Measurements from ENCODE around the gene CD81. TPM values are rescaled to one million over a fixed set of nuclear protein-coding genes. Genes with fewer than 3 reads are reported as not detected.
A peak's percentile ranks its signal among the peaks of the same experiment; 100 is the strongest.

CD81 gene
- total RNA-seq, 4 donors from 2014 or later, result 54.5 to 87.0 (median 66.8) TPM

DNA sequence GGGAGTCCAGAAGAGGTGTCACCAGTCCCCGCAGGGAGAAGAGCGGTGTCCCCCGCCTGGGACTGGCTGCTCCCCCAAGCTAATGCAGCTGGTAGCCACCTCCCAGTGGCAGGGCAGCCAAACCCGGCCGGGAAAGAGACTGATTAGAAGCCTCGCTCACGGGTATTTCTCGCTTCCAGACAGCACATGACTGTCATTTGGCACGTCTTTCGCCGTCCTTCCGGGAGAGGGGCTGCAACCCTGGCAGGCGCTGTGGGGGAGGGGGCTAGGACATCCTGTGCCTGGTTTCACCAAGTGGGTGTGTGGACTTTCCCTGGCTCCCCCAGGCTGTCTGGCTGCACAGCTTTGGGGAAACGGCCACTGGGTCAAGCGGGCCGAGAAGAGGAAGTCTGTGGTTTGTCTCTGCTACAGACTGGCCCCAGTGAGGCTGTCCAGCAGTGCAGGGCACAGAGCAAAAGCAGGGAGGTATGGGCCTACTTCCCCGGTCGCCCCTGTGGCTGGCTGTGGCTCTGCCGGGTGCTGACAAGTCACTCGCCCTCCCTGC is 3.8 kb downstream of the CD81 start:
- Histone ChIP-seq H3K4me3 (no peak overlapping the region), H3K27ac (peak overlapping the region; percentile 89 to 95 (median 91)), H3K27me3 (no peaks in the 10 kb centered on the region), H3K9me3 (no peaks in the 10 kb centered on the region), H3K4me1 (peaks cover 54 to 67% of the 10 kb centered on the region in 2 donors), H3K36me3 (no peaks in the 10 kb centered on the region)
- in situ Hi-C loops (cut with MboI; ENCODE audit: low sequenced_read_pairs in 4 of 4) (no loop called here), intact Hi-C loops (cut with DNase I; ENCODE audit: low total_unique reads) (loop anchor here (10.0 kb wide), 1 partner anchor 616 kb away; the partner anchor contains the start of gene CTSD)
- ATAC-seq, result no peak
- TF ChIP-seq, protein P1, sequence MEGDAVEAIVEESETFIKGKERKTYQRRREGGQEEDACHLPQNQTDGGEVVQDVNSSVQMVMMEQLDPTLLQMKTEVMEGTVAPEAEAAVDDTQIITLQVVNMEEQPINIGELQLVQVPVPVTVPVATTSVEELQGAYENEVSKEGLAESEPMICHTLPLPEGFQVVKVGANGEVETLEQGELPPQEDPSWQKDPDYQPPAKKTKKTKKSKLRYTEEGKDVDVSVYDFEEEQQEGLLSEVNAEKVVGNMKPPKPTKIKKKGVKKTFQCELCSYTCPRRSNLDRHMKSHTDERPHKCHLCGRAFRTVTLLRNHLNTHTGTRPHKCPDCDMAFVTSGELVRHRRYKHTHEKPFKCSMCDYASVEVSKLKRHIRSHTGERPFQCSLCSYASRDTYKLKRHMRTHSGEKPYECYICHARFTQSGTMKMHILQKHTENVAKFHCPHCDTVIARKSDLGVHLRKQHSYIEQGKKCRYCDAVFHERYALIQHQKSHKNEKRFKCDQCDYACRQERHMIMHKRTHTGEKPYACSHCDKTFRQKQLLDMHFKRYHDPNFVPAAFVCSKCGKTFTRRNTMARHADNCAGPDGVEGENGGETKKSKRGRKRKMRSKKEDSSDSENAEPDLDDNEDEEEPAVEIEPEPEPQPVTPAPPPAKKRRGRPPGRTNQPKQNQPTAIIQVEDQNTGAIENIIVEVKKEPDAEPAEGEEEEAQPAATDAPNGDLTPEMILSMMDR (IDR thresholded peaks at IDR 0.05 in 4 of 5, conservative IDR thresholded peaks at IDR 0.05 in 1 of 5), result no peak
- no peak for TF ChIP-seq POLR2A (IDR thresholded peaks at IDR 0.05)
- DNase-seq, result peak; percentile 45 to 64

DNA sequence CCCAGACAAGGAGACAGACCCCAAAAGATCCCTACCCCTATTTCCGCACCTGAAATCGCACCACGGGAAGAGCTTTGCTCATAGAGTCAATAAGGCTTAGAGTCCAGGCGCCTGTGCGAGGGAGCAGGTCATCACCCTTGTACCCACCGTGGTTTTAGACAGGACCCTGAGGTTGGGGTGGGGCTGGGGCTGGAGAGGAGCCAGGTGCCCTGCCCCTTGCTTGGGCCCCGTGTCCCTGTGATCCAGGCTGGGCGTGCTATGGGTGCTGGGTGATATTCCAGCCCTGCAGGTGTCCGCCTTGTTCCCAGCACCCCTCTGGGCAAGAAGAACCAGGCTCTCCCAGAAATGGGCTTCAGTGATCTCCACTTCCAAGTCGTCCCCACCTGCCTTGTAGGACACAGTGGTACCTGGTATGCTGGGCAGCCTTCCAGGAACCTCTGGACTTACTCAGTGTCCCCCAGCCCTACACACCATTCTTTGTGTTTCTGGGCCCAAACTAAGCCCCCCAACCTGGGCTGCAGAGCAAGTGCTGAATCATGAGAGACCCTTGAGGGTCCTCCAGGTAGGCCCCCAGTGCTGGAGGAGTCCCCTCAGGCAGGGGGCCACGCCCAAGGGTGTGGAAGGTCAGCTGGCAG is 4.5 kb downstream of the CD81 start:
- Histone ChIP-seq H3K27ac (peak overlapping the region; percentile 89 to 95 (median 91)), H3K27me3 (no peaks in the 10 kb centered on the region), H3K4me1 (peaks cover 61 to 72% of the 10 kb centered on the region in 2 donors), H3K4me3 (no peak overlapping the region), H3K36me3 (no peaks in the 10 kb centered on the region), H3K9me3 (no peaks in the 10 kb centered on the region)
- in situ Hi-C loops (cut with MboI; ENCODE audit: low sequenced_read_pairs in 4 of 4) (no loop called here), intact Hi-C loops (cut with DNase I; ENCODE audit: low total_unique reads) (loop anchor here (10.0 kb wide), 1 partner anchor 617 kb away; the partner anchor contains the start of gene CTSD)
- no peak for ATAC-seq
- DNase-seq, result no peak
- TF ChIP-seq, protein P1 (IDR thresholded peaks at IDR 0.05 in 4 of 5, conservative IDR thresholded peaks at IDR 0.05 in 1 of 5), result no peak
- no peak for TF ChIP-seq POLR2A (IDR thresholded peaks at IDR 0.05)

DNA sequence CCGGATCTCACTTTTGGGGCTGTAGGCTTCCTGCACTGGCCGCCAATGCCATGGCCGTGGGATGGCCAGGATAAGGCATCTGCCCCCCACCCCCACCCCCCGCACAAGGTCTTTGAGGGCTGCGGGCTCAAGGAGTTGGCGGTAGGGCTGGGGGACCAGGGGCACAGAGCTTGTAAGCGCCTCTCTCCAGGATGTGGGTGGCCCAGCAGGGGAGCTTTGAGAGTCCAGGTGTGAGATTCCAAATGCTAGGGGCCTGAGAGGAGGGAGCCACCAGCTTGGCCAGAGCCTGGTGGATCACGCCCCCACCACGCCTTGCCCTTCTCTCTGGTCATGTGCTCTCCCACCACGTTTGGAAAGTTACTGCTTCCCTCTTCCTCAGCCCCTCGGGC is 5.0 kb downstream of the CD81 start:
- H3K27me3 ChIP-seq, result no peaks in the 10 kb centered on the region
- H3K36me3 ChIP-seq, result no peaks in the 10 kb centered on the region
- peaks cover 63 to 77% of the 10 kb centered on the region in 2 donors for H3K4me1 ChIP-seq
- peak overlapping the region; percentile 80 to 95 (median 91) for H3K27ac ChIP-seq
- in situ Hi-C loops (cut with MboI; ENCODE audit: low sequenced_read_pairs in 4 of 4), result no loop called here
- TF ChIP-seq, protein P1 (IDR thresholded peaks at IDR 0.05 in 4 of 5, conservative IDR thresholded peaks at IDR 0.05 in 1 of 5), result no peak
- no peak for TF ChIP-seq POLR2A (IDR thresholded peaks at IDR 0.05)
- intact Hi-C loops (cut with DNase I; ENCODE audit: low total_unique reads), result loop anchor here (10.0 kb wide), 1 partner anchor 617 kb away; the partner anchor contains the start of gene CTSD
- no peak for ATAC-seq
- H3K9me3 ChIP-seq, result no peaks in the 10 kb centered on the region
- DNase-seq, result no peak
- H3K4me3 ChIP-seq, result no peak overlapping the region

DNA sequence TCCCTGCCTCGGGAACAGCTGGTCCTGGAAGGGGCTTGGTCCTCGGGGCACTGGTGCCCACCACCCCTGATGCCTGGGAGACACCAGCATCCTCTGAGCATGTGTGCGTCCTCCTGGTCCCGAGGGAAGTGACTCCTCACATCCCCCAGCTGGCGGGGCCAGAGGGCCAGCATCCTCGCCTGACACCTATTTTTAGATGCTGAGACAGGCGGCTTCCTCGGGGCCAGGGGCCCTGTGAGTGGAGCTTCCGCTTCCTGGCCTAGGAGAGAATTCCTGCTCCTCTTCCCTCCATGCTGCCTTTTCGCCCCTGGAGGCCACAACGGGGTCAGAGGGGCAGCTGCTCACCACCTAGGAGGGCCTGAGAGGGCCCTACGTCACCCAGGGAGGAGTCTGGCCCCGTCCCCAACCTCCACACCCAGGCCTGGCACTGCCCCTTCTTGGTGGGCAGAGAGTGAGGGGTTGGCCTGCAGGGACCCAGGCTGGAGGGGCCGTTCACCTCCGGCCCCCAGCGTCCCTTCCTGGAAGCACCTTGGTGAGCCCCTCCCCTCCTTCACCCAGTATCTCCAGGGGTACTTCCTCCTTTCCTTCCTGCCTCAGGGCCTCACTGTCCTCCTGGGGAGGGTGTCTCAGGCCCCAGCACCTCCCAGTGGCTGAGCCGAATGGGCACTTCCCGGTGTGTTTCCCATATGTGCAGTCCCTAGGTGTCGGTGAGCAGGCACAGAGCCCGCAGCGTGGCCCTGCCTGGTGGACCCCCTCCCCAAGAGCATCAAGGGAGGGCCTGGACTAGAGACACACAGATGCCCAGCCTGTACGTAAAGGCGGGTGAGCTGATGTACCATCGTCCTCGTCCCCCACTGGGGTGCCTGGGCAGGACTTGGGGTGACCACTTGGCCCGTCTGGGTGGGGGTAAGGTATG is 6.1 kb downstream of the CD81 start:
- peak overlapping the region; percentile 80 to 95 (median 91) for H3K27ac ChIP-seq
- intact Hi-C loops (cut with DNase I; ENCODE audit: low total_unique reads), result loop anchor here (10.0 kb wide), 1 partner anchor 618 kb away; the partner anchor contains the start of gene CTSD
- TF ChIP-seq, protein P1 (IDR thresholded peaks at IDR 0.05 in 4 of 5, conservative IDR thresholded peaks at IDR 0.05 in 1 of 5), result peak in 1 of 5 experiments; percentile 29
- peak; percentile 50 to 65 for TF ChIP-seq POLR2A (IDR thresholded peaks at IDR 0.05)
- no peaks in the 10 kb centered on the region for H3K9me3 ChIP-seq
- peak overlapping the region; percentile 2 to 33 (median 16) for H3K4me3 ChIP-seq
- ATAC-seq, result peak; percentile 78 to 81
- H3K27me3 ChIP-seq, result no peaks in the 10 kb centered on the region
- H3K36me3 ChIP-seq, result no peaks in the 10 kb centered on the region
- in situ Hi-C loops (cut with MboI; ENCODE audit: low sequenced_read_pairs in 4 of 4), result no loop called here
- H3K4me1 ChIP-seq, result peaks cover 72 to 86% of the 10 kb centered on the region in 2 donors
- peak; percentile 74 to 88 for DNase-seq

Measured in gastrocnemius medialis (tissue), 4 donors.